Pancreas (tissue), 10 donors: Measurements from ENCODE around the gene CYP11A1. TPM values are rescaled to one million over a fixed set of nuclear protein-coding genes. Genes with fewer than 3 reads are reported as not detected.

Experiments used
- ATAC-seq, 4 donors: fragments of 200-7000 bp; cut with Tn5 transposase; one replicate each; pipeline versions ENCODE4 v1.8.0 to v1.9.1; 2020; ENCODE audit warnings: mild to moderate bottlenecking in 4 of 4, moderate library complexity in 4 of 4
- DNase-seq, 6 donors: peaks; one replicate each; pipeline ENCODE4 v3.0.0-alpha.2; 2020
- FAIRE-seq: peaks from 2 replicates; lab custom pipeline; 2012; peaks lifted over from hg19 to GRCh38; lab: Jason Lieb, UNC
- H3K27ac ChIP-seq, 4 donors: fragments of 200-600 bp; sonication (generic); 1 replicate in 3 of 4; 2 replicates in 1 of 4; pipeline versions ENCODE4 v1.5.0 to v1.8.0; 2020
- H3K27me3 ChIP-seq, 4 donors: fragments of 200-600 bp; one replicate each; pipeline ENCODE4 v1.8.0; 2021
- H3K36me3 ChIP-seq, 3 donors: fragments of 200-600 bp; sonication (generic) in 1 of 3; one replicate each; pipeline versions ENCODE4 v1.5.0 to v1.8.0; 2020 to 2021
- H3K4me1 ChIP-seq, 3 donors: fragments of 200-600 bp; one replicate each; pipeline ENCODE4 v1.8.0; 2021
- H3K4me3 ChIP-seq, 4 donors: fragments of 200-600 bp; sonication (generic) in 2 of 4; one replicate each; pipeline versions ENCODE4 v1.5.0 to v1.8.0; 2020 to 2021
- H3K9me3 ChIP-seq, 4 donors: fragments of 200-600 bp; one replicate each; pipeline ENCODE4 v1.8.0; 2021
- CTCF ChIP-seq, 4 donors: fragments of 200-600 bp; sonication (generic) in 3 of 4; IDR thresholded peaks; one replicate each; pipeline versions ENCODE4 v1.5.0 to v1.8.0; 2021; ENCODE audit warnings: antibody characterized with exemption in 4 of 4
- WGBS, 2 donors: extraction: QIAGEN DNeasy Blood & Tissue Kit; methylation state at CpG; one replicate each; pipeline ENCODE4 v1.1.7; 2013; 5-methylcytosine and 5-hydroxymethylcytosine counted together
- intact Hi-C, 3 donors: fragments of 100-400 bp; cut with DNase I; formaldehyde crosslinking; loops; one replicate each; pipeline versions ENCODE4 v1.11.1 to v1.14.2; 2022
- polyA plus RNA-seq, 2 donors: library from polyadenylated mRNA; stranded (reverse); fragments of 200-250 nt; gene quantifications; one replicate each; pipeline ENCODE4 v1.2.3, GENCODE V29; 2013
- total RNA-seq, 6 donors: library from RNA; stranded (reverse); fragmentation: NEBNext Ultra II Directional in 4 of 6; extraction: Animal tissue kit (Norgen Biotek cat#: 25700) in 4 of 6; gene quantifications; one replicate each; pipeline versions ENCODE4 v1.2.1 to v1.2.4, GENCODE V29; 2021 to 2023
- donor health status: healthy with polysubstance abuse.
- donor health status: DM: no; HTN: no; CAD: no; lungs with moderate emphysema.
- donor health status: DM: no; HTN: no; CAD: no.
- donor health status: control.
- donor health status: control.
- donor health status: Bipolar disorder and iron deficiency.
- donor health status: DM: yes; HTN: yes; CAD: no.
- donor health status: DM: no; HTN: no; CAD: no.
- donor health status: DM: no; HTN: no; CAD: no.
- donor health status: DM: yes; HTN: yes; CAD: no.

The CYP11A1 gene
- total and polyA plus RNA-seq, 8 donors, result 0.09 to 0.66 (median 0.28) TPM; not detected in 3

DNA sequence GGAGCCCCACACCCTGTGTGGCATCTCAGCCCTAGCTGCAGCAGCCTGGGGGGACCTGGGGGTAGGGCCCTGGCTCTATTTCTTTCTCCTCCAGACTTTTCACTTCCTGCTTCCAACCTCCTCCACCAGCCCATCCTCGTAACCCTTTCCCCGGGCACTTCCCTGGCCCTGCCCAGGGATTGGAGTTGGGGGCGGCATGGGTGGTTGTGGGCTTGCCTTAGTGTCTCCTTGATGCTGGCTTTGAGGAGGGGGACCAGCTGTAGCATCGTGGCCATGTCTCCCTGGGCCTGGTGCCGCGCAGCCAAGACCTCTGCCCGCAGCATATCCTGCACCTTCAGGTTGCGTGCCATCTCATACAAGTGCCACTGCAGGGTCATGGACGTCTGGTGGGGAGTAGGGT lies 28.1 kb downstream of the CYP11A1 start:
- H3K36me3 ChIP-seq, result no peaks in the 10 kb centered on the region
- FAIRE-seq (no peak), ATAC-seq (no peak), DNase-seq (peak in 1 of 6 donors; percentile 41)
- H3K27me3 ChIP-seq, result no peaks in the 10 kb centered on the region
- no peak overlapping the region for H3K4me3 ChIP-seq
- intact Hi-C loops, result no loop called here
- H3K4me1 ChIP-seq, result no peaks in the 10 kb centered on the region
- H3K27ac ChIP-seq, result no peak overlapping the region
- no peaks in the 10 kb centered on the region for H3K9me3 ChIP-seq
- 84 to 88% methylated on average over 9 of the region's 9 CpGs for WGBS, 2 donors
- TF ChIP-seq CTCF (IDR thresholded peaks at IDR 0.05), result no peak

DNA sequence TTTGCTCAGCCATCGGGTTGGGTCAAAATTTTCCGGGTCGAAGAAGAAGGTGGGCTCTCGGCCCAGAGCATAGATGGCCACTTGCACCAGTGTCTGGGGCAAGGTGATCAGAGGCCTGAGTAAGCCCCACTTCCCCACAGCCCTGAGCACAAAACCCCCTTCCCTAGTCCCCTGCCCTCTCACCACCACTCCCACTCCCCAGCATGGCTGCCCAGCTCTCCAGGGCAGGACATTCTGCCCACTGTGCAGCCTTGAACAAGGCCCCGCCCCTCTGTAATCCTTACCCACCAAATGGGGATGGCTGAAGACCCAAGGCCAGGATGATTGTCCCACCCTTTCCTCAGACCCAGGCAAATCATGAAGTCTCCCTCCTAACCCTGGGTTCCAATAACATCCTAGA lies 28.8 kb downstream of the CYP11A1 start:
- no peak for ATAC-seq
- no peak for FAIRE-seq
- WGBS, 2 donors, result 91% methylated on average over 5 of the region's 5 CpGs
- Histone ChIP-seq H3K9me3 (no peaks in the 10 kb centered on the region), H3K27me3 (no peaks in the 10 kb centered on the region), H3K4me1 (no peaks in the 10 kb centered on the region), H3K36me3 (no peaks in the 10 kb centered on the region), H3K27ac (no peak overlapping the region), H3K4me3 (no peak overlapping the region)
- no peak for TF ChIP-seq CTCF (IDR thresholded peaks at IDR 0.05)
- DNase-seq, result peak in 1 of 6 donors; percentile 22
- intact Hi-C loops, result no loop called here

- Histone ChIP-seq H3K36me3 (no peaks in the 10 kb centered on the region), H3K4me1 (no peaks in the 10 kb centered on the region), H3K9me3 (no peaks in the 10 kb centered on the region), H3K27me3 (no peaks in the 10 kb centered on the region), H3K4me3 (no peak overlapping the region), H3K27ac (no peak overlapping the region)
- DNase-seq (peak in 1 of 6 donors; percentile 14), ATAC-seq (no peak), FAIRE-seq (no peak)
- no peak for TF ChIP-seq CTCF (IDR thresholded peaks at IDR 0.05)
- intact Hi-C loops, result no loop called here
- WGBS, 2 donors, result 50 to 55% methylated on average over 4 of the region's 4 CpGs
Observed at GRCh38 chr15:74337607-74338211, 29.7 kb downstream of the CYP11A1 start.

GRCh38 chr15:74337146-74337545 lies 30.3 kb downstream of the CYP11A1 start:
- Histone ChIP-seq H3K4me3 (no peak overlapping the region), H3K27ac (no peak overlapping the region), H3K27me3 (no peaks in the 10 kb centered on the region), H3K36me3 (no peaks in the 10 kb centered on the region), H3K4me1 (no peaks in the 10 kb centered on the region), H3K9me3 (no peaks in the 10 kb centered on the region)
- WGBS, 2 donors, result 66 to 94% methylated on average over 5 of the region's 5 CpGs
- intact Hi-C loops, result no loop called here
- no peak for TF ChIP-seq CTCF (IDR thresholded peaks at IDR 0.05)
- DNase-seq (peak in 1 of 6 donors; percentile 43), FAIRE-seq (no peak), ATAC-seq (no peak)
